Stimulated activated CD4-positive, alpha-beta T cell treated with anti-CD3 and anti-CD28 coated beads, Interleukin-4, amount 100 ng/mL, for 4 hours (primary cell): ENCODE results near the gene PPP6R2.
"Not testable (repeated sequence)": the region's sequence is repeated elsewhere in the genome, so short reads cannot be mapped to it uniquely, and the experiment has no call there.

Experiments used
- DNase-seq, 2 experiments: peaks; one replicate each; pipeline ENCODE4 v3.0.0-alpha.2; 2020

PPP6R2 gene

GRCh38 chr22:50401907-50402306 is 58.8 kb downstream of the PPP6R2 start:
- no peak for DNase-seq

DNA sequence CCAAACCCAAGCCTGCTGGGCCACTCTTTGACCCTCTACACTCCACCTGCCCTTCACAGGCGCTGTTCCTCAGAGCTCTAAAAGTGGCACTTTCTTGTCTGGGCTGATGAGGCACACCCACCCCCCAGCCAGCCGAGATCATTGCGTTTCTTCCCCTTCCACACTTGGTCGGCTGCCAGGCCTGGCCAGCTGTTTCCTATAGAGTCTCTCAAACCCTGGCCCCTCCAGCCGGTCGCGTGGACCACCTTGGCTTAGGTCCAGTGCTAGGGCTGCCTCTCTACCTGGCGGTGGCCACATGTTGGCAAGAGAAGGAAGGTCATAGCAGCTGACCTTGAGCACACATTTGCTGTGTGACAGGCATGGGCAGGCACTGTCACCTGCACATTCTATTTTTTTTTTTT is 60.6 kb downstream of the PPP6R2 start:
- DNase-seq = no peak

GRCh38 chr22:50406416-50407170 is 63.5 kb downstream of the PPP6R2 start:
- DNase-seq = no peak

DNA sequence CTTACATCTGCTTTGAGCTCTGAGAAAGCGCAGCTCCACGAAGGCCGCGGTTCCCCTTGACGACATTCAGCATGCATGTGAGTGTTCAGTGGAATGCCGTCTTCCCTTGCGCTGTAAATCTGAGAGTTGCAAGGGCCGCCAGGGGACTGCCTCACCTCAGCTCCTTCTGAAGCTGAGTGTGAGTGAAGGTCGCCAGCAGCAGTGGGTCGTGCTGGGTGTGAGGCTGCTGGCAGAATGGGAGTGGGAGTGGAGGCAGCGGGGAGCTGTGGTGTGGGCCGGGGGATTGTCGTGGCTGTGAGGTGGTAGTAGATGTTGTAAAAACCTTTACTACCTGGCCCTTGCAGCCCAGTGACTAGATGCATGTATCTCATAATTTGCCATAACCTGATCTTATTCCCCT is 65.2 kb downstream of the PPP6R2 start:
- DNase-seq = no peak

GRCh38 chr22:50408954-50409353 is 65.8 kb downstream of the PPP6R2 start:
- DNase-seq = not testable (repeated sequence)

GRCh38 chr22:50414476-50415248 is 71.5 kb downstream of the PPP6R2 start:
- no peak for DNase-seq

DNA sequence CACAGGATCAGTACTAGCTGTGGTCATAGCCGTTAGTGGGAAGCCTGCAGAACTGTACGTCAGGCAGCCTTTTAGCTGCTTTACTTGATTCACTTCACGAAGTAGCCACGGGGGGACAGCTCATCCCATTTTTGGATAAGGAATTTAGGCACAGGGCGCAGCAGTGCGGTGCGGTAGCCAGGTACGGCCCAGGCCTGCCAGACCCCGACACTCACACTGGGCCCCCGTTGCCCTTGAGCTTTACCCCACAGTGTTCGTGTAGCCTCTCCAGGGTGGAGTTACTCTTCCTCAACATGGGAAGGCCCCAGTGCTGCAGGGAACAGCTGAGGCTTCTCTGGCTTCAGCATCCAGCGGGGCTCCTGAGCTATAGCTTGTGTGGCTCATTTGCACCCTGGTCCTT is 72.3 kb downstream of the PPP6R2 start:
- DNase-seq = no peak

GRCh38 chr22:50416996-50417395 is 73.9 kb downstream of the PPP6R2 start:
- DNase-seq = no peak

DNA sequence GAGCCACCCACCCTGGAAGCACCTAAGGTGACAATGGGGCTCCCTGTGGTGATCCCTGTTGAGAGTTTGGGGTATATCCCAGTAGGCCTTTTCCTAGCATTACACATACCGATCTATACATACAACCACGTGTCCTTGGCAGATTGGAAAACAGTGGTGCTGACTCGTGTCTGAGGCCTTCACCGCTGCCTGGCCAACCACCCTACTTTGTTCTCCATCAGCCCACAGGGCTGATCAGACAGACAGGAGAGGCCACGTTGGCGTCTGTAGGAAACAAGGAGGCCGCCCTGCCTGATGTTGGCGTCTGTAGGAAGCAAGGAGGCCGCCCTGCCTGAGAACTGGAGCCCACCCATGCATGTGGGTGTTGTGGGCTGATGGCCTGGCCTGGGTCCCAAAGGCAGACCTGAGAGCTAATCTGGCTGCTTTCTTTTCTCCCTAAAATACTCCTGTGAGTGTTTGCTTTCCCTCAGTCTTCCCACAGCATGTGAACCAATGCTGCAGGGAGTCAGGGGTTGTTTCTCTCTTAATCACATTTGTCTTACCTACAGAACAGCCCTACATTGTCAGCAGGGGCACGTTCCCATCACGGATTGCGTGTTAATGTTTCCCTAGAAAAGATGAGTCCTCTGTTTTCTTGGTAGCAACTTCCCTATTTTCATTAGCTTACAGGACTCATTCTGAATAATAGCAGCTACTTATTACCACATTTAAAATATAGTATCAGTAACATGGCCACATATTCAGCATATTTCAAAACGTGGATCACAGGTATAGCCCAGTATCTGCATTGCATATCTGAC is 74.5 kb downstream of the PPP6R2 start:
- DNase-seq = no peak

DNA sequence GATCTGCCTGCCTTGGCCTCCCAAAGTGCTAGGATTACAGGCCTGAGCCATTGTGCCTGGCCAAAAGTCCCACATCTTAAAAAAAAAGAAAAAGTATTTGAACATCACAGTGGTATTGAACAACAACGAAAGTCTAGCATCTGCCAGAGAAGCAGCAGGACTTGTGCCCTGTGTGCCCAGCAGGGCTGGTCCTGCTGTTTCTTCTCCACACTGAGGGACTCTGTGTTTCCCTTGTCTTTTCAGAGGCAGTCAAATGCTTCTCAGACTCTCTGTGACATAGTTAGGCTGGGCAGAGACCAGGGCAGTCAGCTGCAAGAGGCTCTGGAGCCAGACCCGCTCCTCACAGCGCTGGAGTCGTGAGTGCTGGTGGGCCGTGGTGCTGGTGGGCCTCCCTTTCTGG is 75.5 kb downstream of the PPP6R2 start:
- no peak for DNase-seq

DNA sequence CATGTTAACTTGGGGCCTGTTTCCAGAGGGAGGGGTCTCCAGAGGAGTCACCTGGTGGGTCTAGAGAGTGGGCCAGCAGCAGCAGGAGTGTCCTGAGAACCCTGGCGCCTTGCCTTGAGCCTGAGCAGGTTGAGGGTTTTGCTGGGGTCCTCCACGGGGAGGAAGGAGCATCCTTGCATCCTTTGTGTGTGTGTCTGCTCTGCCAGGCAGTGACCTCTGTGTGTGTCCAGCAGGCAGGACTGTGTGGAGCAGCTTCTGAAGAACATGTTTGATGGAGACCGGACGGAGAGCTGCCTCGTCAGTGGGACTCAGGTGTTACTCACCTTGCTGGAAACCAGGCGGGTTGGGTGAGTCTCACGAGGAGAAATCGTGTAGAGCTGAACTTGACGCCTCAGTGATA is 76.0 kb downstream of the PPP6R2 start:
- DNase-seq = no peak

- DNase-seq = no peak
Measured at GRCh38 chr22:50420015-50420414, 76.9 kb downstream of the PPP6R2 start.

GRCh38 chr22:50420581-50420980 is 77.5 kb downstream of the PPP6R2 start:
- DNase-seq = no peak

DNA sequence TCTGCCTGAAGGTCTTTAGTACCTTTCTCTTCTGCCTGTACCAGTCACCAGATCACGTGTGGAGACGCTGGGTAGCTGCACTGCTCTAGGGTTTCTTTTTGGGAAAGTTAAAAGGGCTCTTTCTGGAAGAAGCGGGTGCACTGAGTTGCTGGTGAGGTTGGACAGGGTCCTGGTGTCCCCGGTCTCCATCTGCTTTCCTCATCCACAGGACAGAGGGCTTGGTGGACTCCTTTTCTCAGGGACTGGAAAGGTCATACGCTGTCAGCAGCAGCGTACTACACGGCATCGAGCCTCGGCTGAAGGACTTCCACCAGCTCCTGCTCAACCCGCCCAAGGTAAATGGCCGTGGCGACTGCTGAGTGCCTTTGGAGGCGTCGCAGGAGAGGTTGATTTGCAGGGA is 78.9 kb downstream of the PPP6R2 start:
- DNase-seq = no peak

- DNase-seq = no peak
Measured at GRCh38 chr22:50422961-50423815, 80.1 kb downstream of the PPP6R2 start.

DNA sequence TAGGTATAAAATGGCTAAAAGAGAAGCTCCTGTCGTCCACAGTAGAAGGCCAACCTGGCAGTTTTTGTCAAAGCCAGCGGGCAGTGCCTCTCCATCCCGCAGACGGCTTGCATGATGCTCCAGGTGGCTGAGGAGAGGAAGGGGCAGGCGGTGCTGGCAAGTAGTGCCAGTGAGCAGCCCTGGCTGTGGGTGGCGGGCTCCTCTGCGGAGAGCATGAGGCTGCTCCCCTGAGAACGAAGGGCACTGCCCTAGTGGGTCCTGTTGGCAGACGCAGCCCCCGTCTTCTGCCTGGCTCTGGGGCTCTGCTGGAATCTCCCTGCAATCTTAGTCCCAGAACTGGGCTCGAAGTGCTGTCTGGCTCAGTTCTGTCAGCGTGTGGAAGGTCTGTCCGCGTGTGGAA is 80.8 kb downstream of the PPP6R2 start:
- no peak for DNase-seq

DNA sequence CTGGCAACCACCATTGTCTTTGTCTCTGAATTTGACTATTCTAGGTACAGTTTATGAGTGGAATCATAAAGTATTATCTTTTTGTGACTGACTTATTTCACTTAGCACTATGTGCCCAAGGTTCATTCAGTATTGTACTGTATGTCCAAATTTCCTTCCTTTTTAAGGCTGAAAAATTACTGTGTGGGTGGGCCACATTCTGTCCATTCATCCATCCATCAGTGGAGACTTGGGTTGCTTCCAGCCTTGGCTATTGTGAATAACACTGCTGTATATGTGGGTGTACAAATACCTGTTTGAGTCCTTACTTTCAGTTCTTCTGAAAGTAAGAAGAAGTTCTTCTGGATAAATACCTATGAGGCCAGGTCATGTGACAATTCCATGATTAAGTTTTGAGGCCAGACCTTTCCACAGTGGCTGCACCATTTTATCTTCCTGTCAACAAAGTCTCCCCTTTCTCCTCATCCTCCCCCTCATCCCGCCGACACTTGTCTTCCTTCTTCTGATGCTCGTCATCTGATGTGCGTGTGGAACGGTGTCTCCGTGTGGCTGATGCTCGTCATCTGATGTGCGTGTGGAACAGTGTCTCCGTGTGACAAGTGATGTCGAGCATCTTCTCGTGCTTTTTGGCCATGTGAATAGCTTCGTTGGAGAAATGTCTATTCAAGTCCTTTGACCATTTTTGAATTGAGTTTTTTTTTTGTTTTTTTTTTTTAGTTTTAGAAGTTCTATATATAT is 82.2 kb downstream of the PPP6R2 start:
- no peak for DNase-seq

GRCh38 chr22:50432131-50432876 is 89.2 kb downstream of the PPP6R2 start:
- no peak for DNase-seq

DNA sequence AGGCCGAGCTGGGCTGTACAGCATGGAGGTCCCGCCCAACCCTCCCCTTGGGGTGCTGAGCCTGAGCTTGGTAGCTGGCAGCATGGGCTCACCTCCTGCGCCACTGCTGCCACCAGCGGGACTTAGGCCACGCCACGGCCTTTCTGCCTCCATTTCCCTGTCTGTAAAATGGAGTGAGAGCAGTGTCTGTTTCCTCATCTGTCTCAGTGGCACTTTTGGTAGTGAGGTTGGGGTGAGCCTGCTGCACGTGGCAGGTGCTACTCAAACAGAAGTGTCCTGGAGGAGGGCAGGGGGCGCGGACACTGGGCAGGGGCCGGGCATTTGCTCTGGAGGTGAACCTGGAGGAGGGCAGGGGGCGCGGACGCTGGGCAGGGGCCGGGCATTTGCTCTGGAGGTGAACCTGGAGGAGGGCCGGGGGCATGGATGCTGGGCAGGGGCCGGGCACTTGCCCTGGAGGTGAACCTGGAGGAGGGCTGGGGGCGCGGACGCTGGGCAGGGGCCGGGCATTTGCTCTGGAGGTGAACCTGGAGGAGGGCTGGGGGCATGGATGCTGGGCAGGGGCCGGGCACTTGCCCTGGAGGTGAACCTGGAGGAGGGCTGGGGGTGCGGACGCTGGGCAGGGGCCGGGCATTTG is 89.9 kb downstream of the PPP6R2 start:
- not testable (repeated sequence) for DNase-seq

- DNase-seq = no peak
Measured at GRCh38 chr22:50434849-50435248, 91.7 kb downstream of the PPP6R2 start.
